Measurements from ENCODE around the gene FGF8.

FGF8 gene

GRCh38 chr10:101723176-101723575 lies 52.7 kb downstream of the FGF8 start:
- Histone ChIP-seq H3K4me3 (ENCODE audit: extremely low read depth, insufficient read depth, low read length, poor library complexity, severe bottlenecking) (no peak overlapping the region), H3K36me3 (ENCODE audit: control insufficient read depth, insufficient read depth, low read length) (no peaks in the 10 kb centered on the region), H3K9me3 (ENCODE audit: control insufficient read depth, low read length) (no peaks in the 10 kb centered on the region), H3K4me1 (ENCODE audit: control insufficient read depth, insufficient read depth, low read length, poor library complexity, severe bottlenecking) (no peaks in the 10 kb centered on the region), H3K27ac (ENCODE audit: low read depth, low read length, severe bottlenecking) (no peak overlapping the region)
- WGBS, 2 experiments (ENCODE audit: insufficient coverage in 2 of 2) = 76 to 93% methylated on average over 2 of the region's 3 CpGs

DNA sequence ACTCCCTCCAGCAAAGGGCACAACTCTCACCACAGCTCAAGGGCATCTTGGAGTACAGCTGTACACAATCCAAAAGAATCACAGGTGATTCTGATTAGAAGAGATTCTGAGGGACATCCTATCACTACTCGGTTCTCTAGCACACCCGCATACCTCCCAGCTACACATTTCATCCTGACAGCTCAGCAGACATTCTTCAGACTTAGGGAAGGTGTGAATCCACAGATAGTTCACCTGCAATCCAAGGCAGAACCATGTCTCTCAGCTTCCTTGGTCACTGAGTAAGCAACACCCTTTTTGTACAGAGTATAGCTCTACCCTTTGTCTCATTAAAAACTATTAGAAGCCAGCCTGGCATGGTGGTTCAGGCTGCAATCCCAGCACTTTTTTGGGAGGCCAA lies 54.1 kb downstream of the FGF8 start:
- H3K36me3 ChIP-seq (ENCODE audit: control insufficient read depth, insufficient read depth, low read length) = no peaks in the 10 kb centered on the region
- H3K4me1 ChIP-seq (ENCODE audit: control insufficient read depth, insufficient read depth, low read length, poor library complexity, severe bottlenecking) = no peaks in the 10 kb centered on the region
- no peak overlapping the region for H3K4me3 ChIP-seq (ENCODE audit: extremely low read depth, insufficient read depth, low read length, poor library complexity, severe bottlenecking)
- H3K9me3 ChIP-seq (ENCODE audit: control insufficient read depth, low read length) = no peaks in the 10 kb centered on the region
- no peak overlapping the region for H3K27ac ChIP-seq (ENCODE audit: low read depth, low read length, severe bottlenecking)
- 95% methylated on average over 2 of the region's 2 CpGs; no CpG with 5 or more reads in 1 of the 2 experiments for WGBS, 2 experiments (ENCODE audit: insufficient coverage in 2 of 2)

DNA sequence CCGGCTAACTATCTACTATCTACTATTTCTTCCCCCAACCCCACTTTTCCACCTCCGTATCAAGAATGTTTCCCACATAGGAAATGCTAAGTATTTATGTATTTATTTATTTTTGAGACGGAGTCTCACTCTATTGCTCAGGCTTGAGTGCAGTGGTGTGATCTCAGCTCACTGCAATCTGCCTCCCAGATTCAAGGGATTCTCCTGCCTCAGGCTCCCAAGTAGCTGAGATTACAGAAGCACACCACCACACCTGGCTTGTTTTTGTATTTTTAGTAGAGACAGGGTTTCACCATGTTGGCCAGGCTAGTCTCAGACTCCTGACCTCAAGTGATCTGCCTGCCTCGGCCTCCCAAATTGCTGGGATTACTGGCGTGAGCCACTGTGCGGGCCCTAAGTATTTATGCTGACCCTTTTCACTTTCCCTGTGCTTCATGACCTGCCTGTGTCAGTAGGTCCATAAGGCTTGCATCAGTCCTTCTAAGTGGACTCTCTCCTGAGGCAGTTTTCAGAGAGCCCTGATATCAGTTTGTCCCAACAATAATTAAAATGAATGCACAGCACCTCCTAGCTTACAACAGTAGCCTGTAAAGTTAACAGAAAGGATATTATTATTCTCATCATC lies 55.2 kb downstream of the FGF8 start:
- 82 to 100% methylated on average over 3 of the region's 6 CpGs for WGBS, 2 experiments (ENCODE audit: insufficient coverage in 2 of 2)
- H3K36me3 ChIP-seq (ENCODE audit: control insufficient read depth, insufficient read depth, low read length) = no peaks in the 10 kb centered on the region
- H3K4me3 ChIP-seq (ENCODE audit: extremely low read depth, insufficient read depth, low read length, poor library complexity, severe bottlenecking) = no peak overlapping the region
- no peaks in the 10 kb centered on the region for H3K9me3 ChIP-seq (ENCODE audit: control insufficient read depth, low read length)
- H3K4me1 ChIP-seq (ENCODE audit: control insufficient read depth, insufficient read depth, low read length, poor library complexity, severe bottlenecking) = no peaks in the 10 kb centered on the region
- H3K27ac ChIP-seq (ENCODE audit: low read depth, low read length, severe bottlenecking) = no peak overlapping the region

Measured in mesodermal cell (in vitro differentiated cells).